DMS79 treated with DMSO at 0.1 percent for 48 hours (cell line): ENCODE data around the gene RGS8.

ENCODE experiments used
- DNase-seq: peaks from one replicate; lab custom pipeline; 2025; lab: John Stamatoyannopoulos, UW

The RGS8 gene

GRCh38 chr1:182637769-182638168, 46.6 kb downstream of the RGS8 start:
- no peak for DNase-seq

GRCh38 chr1:182635871-182636270, 48.5 kb downstream of the RGS8 start:
- DNase-seq, result no peak
